SJSA1 (cell line): ENCODE measurements around the gene LRMDA. TPM values are rescaled to one million over a fixed set of nuclear protein-coding genes. Genes with fewer than 3 reads are reported as not detected.
A peak's percentile ranks its signal among the peaks of the same experiment; 100 is the strongest.

Experiments used
- DNase-seq, 2 experiments: peaks; one replicate each; pipeline ENCODE4 v3.0.0-alpha.2; 2015 to 2020; ENCODE audit warnings: low spot score in 2 of 2, low read depth in 1 of 2
- H3K27ac ChIP-seq: fragments of 250-450 bp; sonication (Bioruptor Pico); 2 replicates; pipeline ENCODE4 v1.5.1; 2020; ENCODE audit warnings: mild to moderate bottlenecking, moderate library complexity
- H3K27me3 ChIP-seq: fragments of 250-450 bp; sonication (Bioruptor Pico); replicated peaks from 2 replicates; pipeline ENCODE4 v1.5.1; 2020; ENCODE audit warnings: mild to moderate bottlenecking, moderate library complexity
- H3K36me3 ChIP-seq: fragments of 250-450 bp; sonication (Bioruptor Pico); 2 replicates; pipeline ENCODE4 v1.5.1; 2020; ENCODE audit warnings: mild to moderate bottlenecking
- H3K4me1 ChIP-seq: fragments of 250-450 bp; sonication (Bioruptor Pico); replicated peaks from 2 replicates; pipeline ENCODE4 v1.6.1; 2021; ENCODE audit warnings: mild to moderate bottlenecking
- H3K4me3 ChIP-seq: fragments of 250-450 bp; sonication (Bioruptor Pico); 2 replicates; pipeline ENCODE4 v1.5.1; 2020; ENCODE audit warnings: mild to moderate bottlenecking
- H3K9me3 ChIP-seq: fragments of 250-450 bp; sonication (Bioruptor Pico); replicated peaks from 2 replicates; pipeline ENCODE4 v1.5.1; 2020; ENCODE audit warnings: mild to moderate bottlenecking
- total RNA-seq: library from RNA; depleted of rRNA; stranded (reverse); fragments of >200 nt; shearing (Covaris generic); gene quantifications from 2 replicates; pipeline ENCODE4 v1.2.3, GENCODE V29; 2014

LRMDA gene
- total RNA-seq, 1 experiment from 2014 or later, result not detected

- H3K9me3 ChIP-seq, result no peaks in the 10 kb centered on the region; the same call in 1 of the 2 replicates
- no peak for DNase-seq
- no peak overlapping the region for H3K4me3 ChIP-seq
- H3K27ac ChIP-seq, result no peak overlapping the region
- H3K27me3 ChIP-seq, result peaks cover 6% of the 10 kb centered on the region
- H3K4me1 ChIP-seq, result peaks cover 24% of the 10 kb centered on the region
- 0 out of 2 replicates have a peak, but pooled peaks cover 3% of the 10 kb centered on the region for H3K36me3 ChIP-seq
Measured at GRCh38 chr10:75405598-75406461, 25.6 kb upstream of the LRMDA start.

- Histone ChIP-seq H3K36me3 (no peaks in the 10 kb centered on the region), H3K9me3 (no peaks in the 10 kb centered on the region; the same call in 1 of the 2 replicates), H3K4me1 (peaks cover 17% of the 10 kb centered on the region), H3K27ac (no peak overlapping the region), H3K27me3 (peaks cover 6% of the 10 kb centered on the region), H3K4me3 (no peak overlapping the region)
- no peak for DNase-seq
Measured at GRCh38 chr10:75406462-75407223, 24.8 kb upstream of the LRMDA start.

GRCh38 chr10:75407224-75407712, 24.2 kb upstream of the LRMDA start:
- Histone ChIP-seq H3K4me3 (no peak overlapping the region), H3K27me3 (peaks cover 6% of the 10 kb centered on the region), H3K4me1 (peaks cover 16% of the 10 kb centered on the region), H3K27ac (no peak overlapping the region), H3K9me3 (no peaks in the 10 kb centered on the region), H3K36me3 (no peaks in the 10 kb centered on the region)
- no peak for DNase-seq

DNA sequence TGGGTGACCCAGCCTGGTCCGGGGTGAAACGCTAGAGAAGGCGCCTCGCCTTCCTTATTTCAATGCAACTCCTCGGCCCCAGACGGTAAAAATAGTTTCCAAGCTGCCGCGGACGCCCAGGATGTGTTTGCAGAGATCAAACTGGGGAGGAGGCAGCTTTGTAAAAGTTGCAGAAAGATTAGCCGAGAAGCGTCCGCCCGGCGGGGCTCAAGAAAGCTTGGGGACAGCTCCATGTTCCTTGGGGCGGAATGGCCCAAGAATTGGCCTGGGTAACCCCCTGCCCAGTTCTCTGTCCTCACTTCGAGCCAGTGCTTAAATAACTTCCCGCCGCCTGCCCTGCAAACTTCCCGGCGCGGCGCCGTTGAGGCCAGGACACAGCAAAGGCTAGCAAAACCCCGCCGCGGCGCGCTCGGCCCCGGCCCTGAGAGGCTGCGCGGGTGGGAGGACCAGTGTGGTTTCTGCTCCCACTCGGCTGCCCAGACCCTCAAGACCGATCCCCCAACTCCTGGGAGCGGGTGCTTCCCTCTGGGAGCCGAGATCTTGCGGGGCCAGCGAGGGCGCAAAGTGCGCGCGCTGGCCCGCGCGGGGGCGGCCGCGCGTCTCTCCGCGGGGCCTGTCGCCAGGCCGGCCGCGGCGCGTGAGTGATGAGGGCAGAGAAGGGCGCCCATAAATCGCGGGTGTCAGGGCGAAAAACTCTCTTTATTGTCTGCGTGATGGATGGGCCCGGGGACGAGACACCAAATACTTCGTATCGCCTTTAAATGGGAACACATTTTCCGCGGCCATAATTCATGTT, 23.5 kb upstream of the LRMDA start:
- H3K36me3 ChIP-seq, result no peaks in the 10 kb centered on the region
- H3K27me3 ChIP-seq, result peaks cover 6% of the 10 kb centered on the region
- no peak for DNase-seq
- H3K4me1 ChIP-seq, result peaks cover 14% of the 10 kb centered on the region
- H3K4me3 ChIP-seq, result no peak overlapping the region
- H3K9me3 ChIP-seq, result no peaks in the 10 kb centered on the region
- no peak overlapping the region for H3K27ac ChIP-seq

DNA sequence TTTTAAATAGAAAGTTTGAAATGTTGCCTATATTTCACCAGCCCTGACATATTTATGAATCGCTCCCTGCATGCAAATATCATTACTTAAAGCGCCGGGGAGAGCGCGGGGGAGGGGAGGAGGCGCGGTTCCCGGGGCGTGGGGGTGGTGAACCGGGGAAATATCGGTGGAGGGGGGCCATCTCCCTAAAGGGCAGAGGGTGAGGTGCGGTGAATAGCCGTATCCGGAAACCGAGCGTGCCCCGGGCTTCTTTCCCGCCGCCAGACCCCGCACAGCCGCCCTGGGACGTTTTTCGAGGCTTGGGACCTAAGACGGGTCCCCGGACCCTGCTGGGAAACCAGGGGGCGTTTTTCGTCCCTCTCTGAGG, 22.9 kb upstream of the LRMDA start:
- DNase-seq, result no peak
- Histone ChIP-seq H3K4me3 (peak overlapping the region; percentile 49), H3K9me3 (no peaks in the 10 kb centered on the region), H3K36me3 (no peaks in the 10 kb centered on the region), H3K27me3 (peaks cover 6% of the 10 kb centered on the region), H3K27ac (no peak overlapping the region), H3K4me1 (peaks cover 8% of the 10 kb centered on the region; the same call in 1 of the 2 replicates)

DNA sequence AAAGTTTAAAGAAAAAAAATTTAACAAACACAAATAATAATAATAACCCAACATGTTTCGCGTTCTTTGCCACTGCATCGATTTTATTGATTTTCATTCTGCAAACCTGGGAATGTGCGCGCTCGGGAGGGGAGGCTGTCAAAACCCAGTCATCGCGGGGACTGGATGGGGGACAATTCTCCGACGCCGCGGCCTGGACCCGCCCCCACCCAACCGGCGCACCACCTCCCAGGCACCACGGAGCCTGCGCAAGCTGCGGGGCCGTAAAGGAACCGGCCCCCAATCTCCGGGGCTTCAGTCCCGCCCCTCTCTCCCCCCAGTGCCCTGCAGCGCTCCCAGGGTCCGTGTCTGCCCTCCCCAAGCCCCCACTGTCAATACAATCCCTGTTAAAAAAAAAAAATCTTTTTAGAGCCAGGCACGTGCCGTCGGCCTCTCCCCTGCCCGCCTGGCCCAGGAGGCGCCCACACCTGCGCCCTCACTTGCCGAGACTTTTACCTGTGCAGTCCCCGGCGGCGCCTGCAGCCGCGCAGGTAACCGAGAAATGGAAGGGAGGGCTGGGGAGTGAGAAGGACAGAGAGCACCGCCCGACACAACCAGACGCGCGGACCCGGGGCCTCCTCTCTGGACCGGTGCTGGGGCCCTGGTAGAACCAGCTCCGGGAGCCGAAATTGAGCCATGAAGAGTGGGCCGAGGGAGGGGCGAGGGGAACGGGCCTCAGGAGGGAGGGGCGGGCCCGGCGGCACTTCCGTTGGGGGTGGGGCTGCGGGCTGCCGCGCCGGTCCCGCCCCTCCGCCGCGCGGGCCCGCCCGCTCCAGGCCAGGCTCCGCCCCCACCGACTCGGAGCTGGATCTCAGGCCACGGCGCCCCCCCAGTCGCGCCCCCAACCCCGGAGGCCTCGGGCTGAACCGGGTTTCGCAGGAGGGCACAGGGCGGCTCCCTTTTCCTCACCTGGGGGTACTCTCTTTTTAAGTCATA, 22.2 kb upstream of the LRMDA start:
- peaks cover 6% of the 10 kb centered on the region for H3K27me3 ChIP-seq
- H3K4me1 ChIP-seq, result 0 out of 2 replicates have a peak, but pooled peaks cover 5% of the 10 kb centered on the region
- DNase-seq, result peak; percentile 14 to 56
- H3K9me3 ChIP-seq, result no peaks in the 10 kb centered on the region
- peak overlapping the region; percentile 49 for H3K4me3 ChIP-seq
- H3K27ac ChIP-seq, result no peak overlapping the region
- H3K36me3 ChIP-seq, result no peaks in the 10 kb centered on the region

- 0 out of 2 replicates have a peak, but pooled peaks cover 5% of the 10 kb centered on the region for H3K4me1 ChIP-seq
- no peaks in the 10 kb centered on the region for H3K9me3 ChIP-seq
- no peaks in the 10 kb centered on the region for H3K36me3 ChIP-seq
- H3K27me3 ChIP-seq, result peaks cover 6% of the 10 kb centered on the region
- no peak for DNase-seq
- no peak overlapping the region for H3K27ac ChIP-seq
- no peak overlapping the region for H3K4me3 ChIP-seq
Measured at GRCh38 chr10:75410132-75411005, 21.1 kb upstream of the LRMDA start.

GRCh38 chr10:75414527-75414926, 16.9 kb upstream of the LRMDA start:
- Histone ChIP-seq H3K36me3 (no peaks in the 10 kb centered on the region), H3K9me3 (no peaks in the 10 kb centered on the region), H3K27ac (no peak overlapping the region), H3K4me3 (no peak overlapping the region), H3K4me1 (no peaks in the 10 kb centered on the region), H3K27me3 (peaks cover 3% of the 10 kb centered on the region; the same call in 1 of the 2 replicates)
- no peak for DNase-seq

DNA sequence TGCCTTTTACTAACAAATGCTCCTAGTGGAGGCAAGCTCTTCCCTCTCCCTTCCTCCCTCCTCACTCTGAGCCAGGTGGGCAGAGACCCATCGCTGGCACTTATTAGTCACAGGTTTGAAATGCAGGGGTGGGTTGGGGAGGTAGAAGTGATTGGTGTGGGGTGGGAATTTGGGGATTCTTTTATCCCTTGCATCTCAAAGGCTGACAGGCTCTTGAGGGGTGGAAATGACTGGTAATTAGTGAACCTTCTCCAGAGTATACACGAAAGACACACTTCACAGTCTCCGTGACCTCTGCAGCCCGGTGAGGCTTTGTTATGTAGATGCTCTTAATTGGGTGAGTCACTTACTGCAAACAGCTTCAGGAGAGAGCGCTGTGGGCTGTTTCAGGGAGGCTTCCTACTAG, 13.9 kb upstream of the LRMDA start:
- Histone ChIP-seq H3K36me3 (no peaks in the 10 kb centered on the region), H3K4me1 (no peaks in the 10 kb centered on the region), H3K9me3 (no peaks in the 10 kb centered on the region), H3K4me3 (no peak overlapping the region), H3K27me3 (0 out of 2 replicates have a peak, but pooled peaks cover 3% of the 10 kb centered on the region), H3K27ac (no peak overlapping the region)
- no peak for DNase-seq

DNA sequence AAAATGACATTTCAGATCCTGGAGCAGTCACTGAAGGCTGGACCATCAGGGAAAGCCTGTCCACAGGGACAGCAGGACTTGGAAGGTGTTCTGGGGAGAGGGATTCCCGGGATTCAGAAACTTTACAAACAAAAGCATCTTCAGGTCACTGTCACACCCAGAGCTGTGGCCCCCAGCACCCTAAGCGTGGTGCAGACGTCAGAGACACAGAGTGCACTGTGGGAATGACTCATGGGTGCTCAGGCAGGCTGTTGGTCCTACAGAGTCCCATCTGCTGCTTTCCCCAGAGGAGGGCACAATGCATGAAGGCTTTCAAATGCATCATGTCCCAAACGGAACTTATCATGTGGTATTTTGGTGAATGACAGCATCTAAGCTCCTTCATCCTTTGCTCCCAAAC, 13.1 kb upstream of the LRMDA start:
- Histone ChIP-seq H3K9me3 (no peaks in the 10 kb centered on the region), H3K36me3 (no peaks in the 10 kb centered on the region), H3K4me1 (no peaks in the 10 kb centered on the region), H3K27ac (no peak overlapping the region), H3K27me3 (0 out of 2 replicates have a peak, but pooled peaks cover 3% of the 10 kb centered on the region), H3K4me3 (no peak overlapping the region)
- no peak for DNase-seq

- Histone ChIP-seq H3K4me3 (no peak overlapping the region), H3K27me3 (0 out of 2 replicates have a peak, but pooled peaks cover 3% of the 10 kb centered on the region), H3K9me3 (no peaks in the 10 kb centered on the region), H3K36me3 (no peaks in the 10 kb centered on the region), H3K27ac (no peak overlapping the region), H3K4me1 (no peaks in the 10 kb centered on the region)
- no peak for DNase-seq
Measured at GRCh38 chr10:75418712-75419111, 12.7 kb upstream of the LRMDA start.

DNA sequence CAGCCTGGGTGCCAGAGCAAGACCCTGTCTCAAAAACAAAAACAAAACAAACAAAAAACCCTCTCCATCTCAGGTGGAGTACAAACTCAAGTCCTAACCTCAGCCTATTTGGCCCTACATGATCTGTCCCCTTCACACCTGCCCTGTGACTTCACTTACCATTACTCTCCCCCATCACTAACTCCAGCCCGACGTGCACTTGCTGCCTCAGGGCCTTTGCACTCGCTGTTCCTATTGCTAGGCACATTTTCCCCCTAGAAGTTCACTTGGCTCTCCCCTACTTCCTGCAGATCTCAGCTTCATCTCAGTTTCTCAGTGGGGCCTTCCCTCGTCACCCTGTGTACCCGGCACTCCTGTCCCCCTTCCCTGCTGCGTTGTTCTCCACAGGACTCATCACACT, 8.5 kb upstream of the LRMDA start:
- DNase-seq, result no peak
- no peaks in the 10 kb centered on the region for H3K36me3 ChIP-seq
- no peaks in the 10 kb centered on the region for H3K27me3 ChIP-seq
- H3K4me1 ChIP-seq, result no peaks in the 10 kb centered on the region
- no peaks in the 10 kb centered on the region for H3K9me3 ChIP-seq
- H3K27ac ChIP-seq, result no peak overlapping the region
- H3K4me3 ChIP-seq, result no peak overlapping the region
